Stimulated activated CD4-positive, alpha-beta T cell treated with anti-CD3 and anti-CD28 coated beads, TNF-alpha, amount 100 ng/mL, for 24 hours (primary cell): ENCODE data around the gene PARD3B.

Source experiments
- DNase-seq, 3 experiments: peaks; one replicate each; pipeline ENCODE4 v3.0.0-alpha.2; 2020; ENCODE audit warnings: low read depth in 3 of 3

Gene PARD3B

DNA sequence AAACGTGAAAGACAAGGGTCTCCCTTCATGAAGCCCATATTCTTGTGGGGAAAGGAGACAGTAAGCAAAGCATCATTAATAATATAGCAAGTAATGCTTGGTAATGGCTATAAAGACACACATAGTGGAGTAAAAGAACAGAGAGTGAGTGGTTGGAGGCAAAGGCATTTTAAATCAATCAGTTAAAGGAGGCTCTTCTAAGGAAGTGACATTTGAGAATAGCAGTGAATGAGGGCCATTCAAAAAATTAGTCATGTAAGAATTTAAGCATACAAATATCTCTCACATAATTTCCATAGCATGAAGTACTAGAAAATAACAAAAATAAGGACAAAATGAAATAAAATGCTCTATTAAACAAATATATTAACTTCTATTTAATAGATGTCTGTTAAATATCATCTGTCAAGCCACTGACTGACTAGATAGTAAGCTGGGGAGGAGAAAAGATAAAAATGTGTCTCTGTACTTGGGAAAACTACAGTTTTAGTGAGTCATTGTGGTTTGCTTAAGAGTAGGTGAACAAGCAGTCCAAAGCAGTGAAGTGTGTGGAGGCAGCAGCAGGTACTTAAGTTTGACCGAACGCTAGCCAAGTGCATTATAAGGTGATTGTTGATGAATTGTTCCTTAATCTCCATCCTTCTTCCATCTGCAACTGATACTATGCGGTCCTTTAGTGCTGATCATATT, 160.1 kb downstream of the PARD3B start:
- no peak for DNase-seq

- DNase-seq = no peak
These were observed 161.7 kb downstream of the PARD3B start for GRCh38 chr2:204706939-204707338.

DNA sequence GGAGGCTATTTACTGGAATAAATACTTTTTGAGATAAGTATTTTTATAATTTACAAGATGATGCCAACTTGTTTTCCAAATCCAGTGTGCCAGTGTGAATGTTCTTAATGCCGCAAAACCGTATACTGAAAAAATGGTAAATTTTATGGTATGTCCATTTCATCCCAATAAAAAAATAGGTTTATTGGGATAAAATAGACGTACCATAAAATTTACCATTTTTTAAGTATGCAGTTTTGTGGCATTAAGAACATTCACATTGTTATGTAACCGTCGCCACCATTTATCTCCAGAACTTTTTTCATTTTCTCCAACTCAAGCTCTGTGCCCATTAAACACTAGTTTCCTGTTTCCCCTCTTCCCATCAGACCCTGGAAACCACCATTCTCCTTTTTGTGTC, 167.9 kb downstream of the PARD3B start:
- no peak for DNase-seq

- DNase-seq = no peak
These were observed 170.1 kb downstream of the PARD3B start for GRCh38 chr2:204715361-204715760.

DNA sequence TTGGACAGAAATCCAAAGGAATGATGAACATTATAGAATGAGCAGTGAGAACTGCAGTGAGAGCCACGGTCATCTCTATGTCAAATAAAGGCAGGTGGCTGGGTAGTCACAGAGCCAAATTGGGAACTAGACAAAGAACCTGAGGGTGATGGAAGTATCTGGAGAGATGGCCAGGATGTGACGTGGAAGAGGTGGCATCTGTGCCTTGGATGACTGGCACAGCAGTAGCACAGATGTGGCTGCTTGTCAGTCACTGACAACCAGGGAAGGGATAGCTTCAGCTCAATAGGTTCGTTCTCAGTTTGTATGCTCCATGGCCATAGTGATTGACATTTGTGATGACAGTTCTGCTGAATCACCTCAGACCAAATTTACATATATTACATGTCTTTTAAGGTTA, 172.3 kb downstream of the PARD3B start:
- DNase-seq = no peak

GRCh38 chr2:204718607-204719006, 173.3 kb downstream of the PARD3B start:
- no peak for DNase-seq

GRCh38 chr2:204720874-204721273, 175.6 kb downstream of the PARD3B start:
- no peak for DNase-seq

- DNase-seq = no peak
These were observed 176.9 kb downstream of the PARD3B start for GRCh38 chr2:204722207-204722606.

DNA sequence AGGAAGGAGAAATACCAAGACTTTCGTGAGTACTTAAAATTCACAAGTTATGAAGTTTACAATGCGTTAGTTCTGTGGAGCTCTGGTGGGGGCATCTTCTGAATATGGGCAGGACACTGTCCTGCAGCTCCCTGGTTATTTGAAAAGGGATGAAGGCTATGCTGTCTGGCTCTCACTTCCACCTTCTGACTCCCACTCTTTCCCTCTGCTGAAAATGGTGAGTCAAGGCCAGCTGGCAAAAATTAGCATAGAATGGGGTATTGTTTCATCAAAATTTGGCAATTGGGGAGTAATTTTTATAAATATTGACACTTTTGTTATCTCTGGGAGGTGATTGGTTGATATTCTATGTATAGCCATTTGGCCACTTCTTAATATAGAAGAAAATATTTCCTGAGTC, 177.4 kb downstream of the PARD3B start:
- no peak for DNase-seq

DNA sequence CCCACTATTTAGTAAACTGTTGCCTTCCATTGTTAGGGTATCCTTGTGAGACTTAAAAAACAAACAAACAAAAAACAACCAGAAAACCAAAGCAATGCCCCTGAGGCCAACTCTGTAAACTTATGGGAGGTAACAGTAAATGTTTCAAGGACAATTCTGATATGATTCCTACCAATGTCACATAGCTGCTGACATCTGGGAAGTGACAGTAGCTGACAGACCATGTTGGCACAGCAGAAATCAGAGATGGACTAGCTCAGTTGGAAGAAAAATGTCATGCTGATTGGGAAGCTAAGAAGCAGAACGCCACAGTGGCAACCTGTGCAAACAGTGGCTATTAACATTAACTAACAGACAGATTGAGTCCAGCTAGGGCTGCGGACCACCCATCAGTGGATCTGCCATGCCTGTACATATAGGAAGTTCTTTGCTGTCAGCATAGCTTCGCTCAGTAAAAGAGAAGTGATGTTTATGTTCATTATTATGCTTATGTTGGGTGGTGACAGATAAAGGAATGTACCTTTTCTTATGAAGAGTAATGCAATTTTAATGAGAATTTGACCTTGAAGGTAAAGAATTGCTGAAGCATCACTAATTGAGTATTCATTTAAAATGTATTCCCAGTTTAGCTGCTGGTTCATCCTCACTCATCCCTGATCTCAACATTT, 180.6 kb downstream of the PARD3B start:
- no peak for DNase-seq

- DNase-seq = no peak
These were observed 181.6 kb downstream of the PARD3B start for GRCh38 chr2:204726831-204727230.

GRCh38 chr2:204727368-204727767, 182.1 kb downstream of the PARD3B start:
- no peak for DNase-seq

- no peak for DNase-seq
These were observed 185.3 kb downstream of the PARD3B start for GRCh38 chr2:204730603-204731002.

DNA sequence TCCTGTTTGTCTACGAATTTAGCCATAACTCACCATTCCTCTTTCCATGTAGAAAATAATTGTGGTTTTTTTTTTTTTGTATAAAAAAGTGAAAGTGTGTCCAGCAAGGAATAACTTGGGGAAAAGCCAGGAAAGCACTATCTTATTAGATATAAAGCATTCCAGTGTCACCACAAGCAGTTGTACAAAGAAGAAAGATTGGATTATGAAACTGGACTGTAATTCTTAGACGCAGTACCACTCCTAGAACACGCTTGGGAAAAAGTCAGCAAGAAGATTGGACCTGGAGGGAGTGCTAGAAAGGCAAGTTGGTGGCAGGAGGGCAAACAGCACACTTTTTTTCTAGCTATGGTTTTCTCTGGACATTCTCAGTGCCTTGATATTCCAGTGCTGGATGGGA, 186.7 kb downstream of the PARD3B start:
- no peak for DNase-seq

- no peak for DNase-seq
These were observed 192.0 kb downstream of the PARD3B start for GRCh38 chr2:204737296-204737695.

DNA sequence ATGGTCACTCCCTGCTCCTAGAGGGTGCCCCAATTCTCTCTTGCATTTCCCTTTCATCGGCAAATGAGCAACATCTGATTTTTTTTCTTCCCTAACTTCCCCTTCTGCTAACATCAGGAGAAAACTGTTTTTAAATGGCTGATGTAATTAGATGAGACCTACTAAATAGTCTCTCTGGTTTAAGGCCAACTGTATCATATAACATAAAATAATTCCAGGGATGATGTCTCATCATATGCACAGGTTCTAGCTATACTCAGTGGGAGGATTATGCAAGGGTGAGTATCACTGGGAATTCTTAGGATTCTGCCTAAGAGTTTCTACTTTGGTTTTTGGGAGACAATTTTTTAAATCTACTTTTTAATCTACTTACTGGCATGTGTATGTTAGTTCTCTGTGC, 193.4 kb downstream of the PARD3B start:
- DNase-seq = no peak

DNA sequence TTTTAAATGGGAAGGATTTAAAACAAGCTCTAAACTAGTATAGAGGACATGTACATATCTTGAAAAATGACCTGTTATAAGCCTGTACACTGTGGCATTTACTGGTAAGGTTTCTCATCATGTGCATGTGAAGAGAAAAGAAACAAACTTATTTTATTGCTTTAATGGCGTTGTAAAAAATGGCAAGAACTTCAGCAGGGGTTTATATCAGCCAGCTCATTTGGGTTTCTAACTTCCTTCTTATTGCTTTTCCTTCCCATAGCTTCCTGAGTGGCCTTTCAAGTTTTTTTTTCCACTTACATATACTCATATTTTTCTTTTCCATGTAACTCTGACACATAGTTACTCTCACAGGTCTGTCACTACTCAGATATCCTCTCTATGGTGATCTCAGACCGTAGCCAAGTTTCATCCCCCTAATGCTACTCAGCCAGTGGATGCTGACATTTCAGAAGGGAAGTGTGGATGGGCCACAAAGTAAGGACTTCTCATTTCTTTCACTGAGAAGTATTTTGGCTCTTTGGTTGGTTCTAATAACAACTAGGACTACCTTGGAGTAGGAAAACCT, 198.2 kb downstream of the PARD3B start:
- no peak for DNase-seq

- no peak for DNase-seq
These were observed 199.2 kb downstream of the PARD3B start for GRCh38 chr2:204744506-204744905.

GRCh38 chr2:204748286-204748685, 203.0 kb downstream of the PARD3B start:
- no peak for DNase-seq

DNA sequence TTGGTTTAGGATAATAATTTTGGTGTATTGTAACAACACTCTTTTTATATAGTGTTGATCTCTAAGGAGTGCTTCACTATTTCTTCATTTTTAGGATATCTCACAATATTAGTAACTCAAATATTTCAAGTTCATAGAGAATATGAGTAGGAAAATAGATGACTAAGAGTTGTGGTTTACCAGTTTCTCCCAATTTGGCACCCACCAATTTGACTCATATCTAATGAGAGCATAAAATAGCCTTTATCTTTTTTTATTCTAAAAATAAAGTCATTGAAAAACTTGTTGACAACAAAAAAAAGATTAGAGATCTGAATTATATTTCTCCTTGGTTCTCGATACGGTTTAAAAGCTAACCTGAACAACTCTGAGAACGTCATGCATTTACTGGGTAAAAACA, 204.0 kb downstream of the PARD3B start:
- no peak for DNase-seq

DNA sequence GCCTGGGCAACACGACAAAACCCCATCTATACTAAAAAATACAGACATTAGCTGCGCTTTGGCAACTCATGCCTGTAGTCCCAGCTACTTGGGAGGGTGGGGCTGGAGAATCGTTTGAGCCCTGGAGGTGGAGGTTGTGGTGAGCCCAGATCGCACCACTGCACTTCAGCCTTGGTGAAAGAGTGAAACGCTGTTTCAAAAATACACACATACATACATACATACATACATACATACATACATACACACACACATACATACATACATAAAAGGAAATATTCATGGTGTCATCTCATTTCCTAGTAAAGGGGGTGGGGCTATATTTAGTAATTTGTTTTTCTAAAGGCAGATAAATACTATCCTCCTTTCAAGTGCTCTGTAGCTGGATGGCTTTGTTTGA, 205.1 kb downstream of the PARD3B start:
- DNase-seq = no peak

- no peak for DNase-seq
These were observed 206.2 kb downstream of the PARD3B start for GRCh38 chr2:204751472-204751871.

DNA sequence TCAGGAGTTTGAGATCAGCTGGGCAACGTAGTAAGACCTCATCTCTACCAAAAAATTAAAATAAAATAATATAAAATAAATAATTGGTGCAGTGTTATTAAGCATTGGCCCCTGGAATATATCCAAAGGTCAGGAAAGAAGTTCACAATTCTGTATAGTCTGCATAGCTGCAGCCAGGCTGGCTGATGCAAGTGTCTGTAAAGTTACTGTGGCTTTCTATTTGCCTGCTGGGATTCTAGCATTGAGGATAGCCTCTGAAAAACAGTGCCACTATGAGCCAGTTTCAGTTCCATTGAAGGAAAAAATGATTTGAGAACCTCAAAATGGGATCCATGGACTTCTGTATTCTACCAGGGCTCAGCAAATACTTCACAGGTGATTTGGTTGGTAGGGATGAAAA, 208.6 kb downstream of the PARD3B start:
- no peak for DNase-seq
